GM19452 (cell line): ENCODE results near the gene FADS2.

ENCODE experiments used
- ATAC-seq: cut with Tn5 transposase; IDR thresholded peaks from one replicate; pipeline ENCODE4 v1.9.1; 2021; ENCODE audit not compliant: unreplicated experiment

FADS2 gene

GRCh38 chr11:61844909-61845565 is 16.9 kb downstream of the FADS2 start:
- no peak for ATAC-seq

GRCh38 chr11:61846362-61847020 is 18.4 kb downstream of the FADS2 start:
- ATAC-seq: no peak

GRCh38 chr11:61847914-61848581 is 19.9 kb downstream of the FADS2 start:
- no peak for ATAC-seq

- no peak for ATAC-seq
These were observed 20.5 kb downstream of the FADS2 start for GRCh38 chr11:61848631-61849030.

GRCh38 chr11:61850687-61851086 is 22.6 kb downstream of the FADS2 start:
- no peak for ATAC-seq

- ATAC-seq: no peak
These were observed 23.2 kb downstream of the FADS2 start for GRCh38 chr11:61851113-61851899.

- no peak for ATAC-seq
These were observed 23.8 kb downstream of the FADS2 start for GRCh38 chr11:61851900-61852295.

GRCh38 chr11:61853698-61854169 is 25.6 kb downstream of the FADS2 start:
- no peak for ATAC-seq

- ATAC-seq: no peak
These were observed 26.3 kb downstream of the FADS2 start for GRCh38 chr11:61854206-61854895.

GRCh38 chr11:61854966-61855714 is 27.0 kb downstream of the FADS2 start:
- ATAC-seq: no peak

- ATAC-seq: no peak
These were observed 28.0 kb downstream of the FADS2 start for GRCh38 chr11:61855939-61856680.

GRCh38 chr11:61860054-61860903 is 32.2 kb downstream of the FADS2 start:
- no peak for ATAC-seq

GRCh38 chr11:61861634-61862033 is 33.5 kb downstream of the FADS2 start:
- no peak for ATAC-seq

GRCh38 chr11:61862714-61863547 is 34.8 kb downstream of the FADS2 start:
- no peak for ATAC-seq

- no peak for ATAC-seq
These were observed 35.5 kb downstream of the FADS2 start for GRCh38 chr11:61863548-61864081.

GRCh38 chr11:61864814-61865775 is 37.0 kb downstream of the FADS2 start:
- ATAC-seq: no peak
